AG20443 (cell line): ENCODE data around the gene FHDC1.

ENCODE experiments used
- DNase-seq: peaks from one replicate; pipeline ENCODE4 v3.0.0; 2012; ENCODE audit warnings: low spot score, mixed read lengths

FHDC1 gene

GRCh38 chr4:152957437-152958171 is 21.5 kb downstream of the FHDC1 start:
- DNase-seq = no peak

- no peak for DNase-seq
Measured at GRCh38 chr4:152959080-152959479, 23.0 kb downstream of the FHDC1 start.

DNA sequence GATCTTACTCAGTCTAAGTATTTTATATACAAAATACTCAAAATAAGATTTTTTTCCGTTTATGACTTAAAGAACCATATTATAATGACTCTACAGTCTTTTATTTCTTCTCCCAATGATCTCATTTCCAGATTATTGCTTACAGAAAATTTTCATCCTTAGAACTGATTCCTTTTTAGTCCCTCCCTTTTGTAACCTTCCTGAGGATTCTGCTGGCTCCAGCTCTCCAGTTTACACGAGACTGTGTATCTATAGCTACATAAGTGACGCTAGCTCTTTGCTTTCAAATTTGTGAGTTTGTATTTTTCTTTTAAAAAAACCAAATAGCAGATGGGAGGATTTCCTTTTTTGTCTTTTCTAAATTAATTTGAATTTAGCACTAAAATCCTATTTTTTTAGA is 24.0 kb downstream of the FHDC1 start:
- DNase-seq = no peak

- no peak for DNase-seq
Measured at GRCh38 chr4:152961014-152961772, 25.1 kb downstream of the FHDC1 start.

DNA sequence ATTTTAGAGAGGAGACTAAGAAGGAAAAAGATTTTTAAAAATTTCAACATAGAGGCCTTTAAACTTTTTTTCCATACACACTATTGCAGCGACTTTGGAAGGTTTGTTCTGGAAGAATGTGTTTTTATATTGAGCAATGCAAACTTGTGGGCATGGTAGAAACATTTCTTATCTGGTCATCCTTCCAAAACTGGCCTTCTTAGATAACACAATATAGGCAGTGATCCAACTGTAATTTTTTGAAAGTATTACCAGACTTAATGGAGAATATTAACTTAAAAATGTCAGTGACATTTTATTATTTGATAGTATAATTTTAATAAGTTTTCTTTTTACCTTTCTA is 25.6 kb downstream of the FHDC1 start:
- DNase-seq = no peak

- DNase-seq = no peak
Measured at GRCh38 chr4:152962150-152962549, 26.0 kb downstream of the FHDC1 start.

- no peak for DNase-seq
Measured at GRCh38 chr4:152964335-152964734, 28.2 kb downstream of the FHDC1 start.

- DNase-seq = no peak
Measured at GRCh38 chr4:152965611-152966010, 29.5 kb downstream of the FHDC1 start.

GRCh38 chr4:152967907-152968306 is 31.8 kb downstream of the FHDC1 start:
- no peak for DNase-seq

- peak; percentile 47 for DNase-seq
Measured at GRCh38 chr4:152968806-152969394, 32.8 kb downstream of the FHDC1 start.

DNA sequence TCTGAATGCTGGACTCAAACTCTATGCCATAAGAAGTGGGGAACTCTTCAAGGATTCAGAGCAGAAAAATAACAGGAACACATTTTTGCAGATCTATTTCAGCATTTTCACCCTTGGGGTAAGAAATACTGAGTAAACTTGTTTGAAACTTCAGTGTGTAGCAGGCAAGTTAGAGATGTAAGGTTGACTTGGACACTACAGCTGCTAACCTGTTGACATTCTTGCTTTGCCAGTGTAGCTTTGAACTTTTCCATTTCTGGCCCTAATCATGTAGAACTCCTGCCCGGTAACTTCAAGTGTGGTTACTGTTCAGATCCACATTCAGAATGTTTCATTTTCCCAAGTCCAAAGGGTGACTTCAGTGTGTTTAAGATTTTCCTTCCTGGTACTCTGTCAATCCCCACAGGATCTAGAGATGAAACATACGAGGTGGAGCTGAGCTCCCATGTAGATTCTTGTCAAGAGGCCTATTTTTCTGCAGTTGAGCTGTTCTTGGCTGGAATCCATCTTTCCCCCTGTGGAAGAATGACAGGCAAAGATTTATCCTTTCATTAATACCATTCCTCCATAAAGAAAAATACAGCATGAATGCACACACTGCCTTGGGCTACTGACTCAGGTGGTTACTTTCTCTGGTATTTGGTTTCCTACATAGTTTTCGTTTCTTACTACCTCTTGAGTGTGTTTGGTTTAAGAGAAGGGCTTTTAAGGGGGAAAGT is 34.1 kb downstream of the FHDC1 start:
- no peak for DNase-seq

DNA sequence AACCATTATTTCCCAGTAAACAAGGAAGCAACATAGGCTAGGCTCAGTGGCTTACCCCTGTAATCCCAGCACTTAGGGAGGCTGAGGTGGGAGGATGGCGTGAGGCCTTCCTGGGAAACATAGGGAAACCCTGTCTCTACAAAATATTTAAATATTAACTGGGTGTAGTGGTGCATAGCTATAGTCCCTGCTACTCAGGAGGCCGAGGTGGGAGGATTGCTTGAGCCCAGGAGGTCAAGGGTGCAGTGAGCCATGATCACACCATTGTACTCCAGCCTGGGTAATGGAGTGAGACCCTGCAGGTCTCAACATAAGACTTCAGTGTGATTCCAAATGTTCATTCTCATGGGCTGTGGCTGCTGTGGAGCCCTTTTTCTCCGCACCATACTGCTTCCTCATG is 34.9 kb downstream of the FHDC1 start:
- no peak for DNase-seq

DNA sequence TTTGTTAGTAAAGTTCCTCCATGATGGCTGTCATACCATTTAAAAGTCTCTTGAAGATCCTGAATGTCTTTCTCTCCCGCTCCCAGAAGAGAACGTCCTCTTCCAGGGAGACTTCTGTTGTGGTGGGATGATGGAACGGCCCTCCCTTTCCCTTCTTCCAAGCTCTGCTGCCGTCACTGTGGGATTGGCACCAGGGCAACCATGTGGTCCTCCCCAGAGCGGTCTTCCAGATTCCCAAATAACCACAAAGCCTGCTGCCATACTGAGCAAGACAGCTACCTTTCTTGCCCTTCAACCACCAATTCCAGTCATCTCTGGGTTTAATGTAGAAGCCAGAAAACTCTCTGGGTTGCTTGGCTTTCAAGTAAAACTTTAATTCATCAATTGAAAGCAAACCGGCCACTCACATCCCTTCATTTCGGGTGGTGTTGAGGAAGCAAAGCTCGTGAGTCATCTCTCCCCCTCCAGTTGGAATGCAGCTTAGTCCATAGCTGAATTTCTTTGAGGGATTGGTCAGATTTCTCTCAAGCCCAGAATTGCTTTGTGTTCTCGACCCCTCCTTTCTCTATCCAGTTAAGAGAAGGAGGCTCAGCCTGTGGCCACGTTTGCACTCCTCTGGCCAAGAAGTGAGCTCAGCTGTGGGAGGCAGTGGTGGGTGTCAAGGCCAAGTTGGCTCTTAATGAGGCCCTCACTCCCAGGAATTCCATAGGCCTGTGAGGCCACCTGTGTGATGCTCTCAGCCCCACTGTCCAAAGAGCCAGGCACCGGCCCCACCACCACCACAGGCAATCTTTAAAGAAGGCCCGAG is 36.9 kb downstream of the FHDC1 start:
- DNase-seq = peak; percentile 88

DNA sequence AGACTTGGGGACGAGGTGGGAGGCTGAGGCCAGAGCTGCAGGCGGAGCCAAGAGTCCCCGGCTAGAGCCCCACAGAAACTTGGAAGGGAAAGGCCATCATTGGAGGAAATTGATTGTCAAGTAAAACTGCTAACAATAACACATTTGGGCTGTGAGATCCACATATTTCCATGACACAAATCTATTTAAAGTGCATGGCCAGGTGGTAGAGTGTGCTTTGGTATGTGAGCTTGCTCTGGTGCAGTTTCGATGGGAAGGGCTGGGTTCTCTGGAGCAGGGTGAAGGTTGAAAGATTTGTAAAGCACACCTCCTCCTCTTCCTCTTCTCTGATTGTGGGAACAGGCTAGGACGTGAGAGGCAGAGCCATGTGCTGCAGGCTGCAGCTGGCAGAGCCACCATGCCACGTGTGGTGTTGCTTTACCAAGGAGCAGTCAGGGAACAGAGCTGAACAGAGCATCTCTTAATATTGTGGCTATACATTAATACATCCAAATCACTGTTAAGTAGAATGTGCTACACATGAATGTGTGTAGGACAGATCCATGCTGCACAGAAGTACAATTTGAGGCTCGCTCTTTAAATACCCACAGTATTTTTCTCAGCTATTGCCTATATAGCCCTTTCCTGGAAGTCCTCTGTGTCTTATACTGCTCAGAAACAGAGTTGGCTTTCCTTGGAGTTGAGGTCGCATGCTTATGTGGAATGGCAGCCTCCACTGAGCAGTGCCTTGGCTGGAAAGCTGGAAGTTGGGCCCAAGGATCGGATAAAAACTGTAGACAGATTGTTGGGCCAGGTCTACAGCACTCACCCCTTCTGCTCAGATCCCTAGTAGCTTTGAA is 37.7 kb downstream of the FHDC1 start:
- DNase-seq = no peak

DNA sequence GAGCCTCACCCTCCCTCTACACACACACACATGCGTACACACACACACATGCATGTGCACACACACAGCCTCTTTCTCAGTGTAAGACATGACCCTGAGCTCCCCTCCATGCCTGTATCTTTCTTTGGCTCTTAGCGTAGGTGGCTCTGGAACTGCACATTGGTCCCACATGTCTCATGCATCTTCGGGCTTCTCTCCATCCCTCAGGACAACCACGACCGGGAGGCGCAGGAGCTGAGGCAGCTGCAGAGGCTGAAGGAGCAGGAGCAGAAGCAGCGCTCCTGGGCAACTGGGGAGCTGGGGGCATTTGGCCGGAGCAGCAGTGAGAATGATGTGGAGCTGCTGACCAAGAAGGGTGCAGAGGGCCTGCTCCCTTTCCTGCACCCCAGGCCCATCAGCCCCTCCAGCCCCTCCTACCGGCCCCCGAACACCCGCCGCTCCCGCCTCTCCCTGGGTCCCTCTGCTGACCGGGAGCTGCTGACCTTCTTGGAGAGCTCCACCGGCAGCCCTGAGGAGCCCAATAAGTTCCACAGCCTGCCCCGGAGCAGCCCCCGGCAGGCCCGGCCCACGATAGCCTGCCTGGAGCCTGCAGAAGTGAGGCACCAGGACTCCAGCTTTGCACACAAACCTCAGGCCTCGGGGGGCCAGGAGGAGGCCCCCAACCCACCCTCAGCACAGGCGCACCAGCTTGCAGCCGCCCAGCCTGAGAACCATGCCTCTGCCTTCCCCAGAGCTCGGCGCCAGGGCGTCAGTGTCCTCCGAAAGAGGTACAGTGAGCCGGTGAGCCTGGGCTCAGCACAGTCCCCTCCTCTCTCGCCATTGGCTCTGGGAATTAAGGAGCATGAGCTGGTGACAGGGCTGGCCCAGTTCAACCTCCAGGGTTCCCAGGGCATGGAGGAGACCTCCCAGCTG is 38.6 kb downstream of the FHDC1 start:
- DNase-seq = no peak

DNA sequence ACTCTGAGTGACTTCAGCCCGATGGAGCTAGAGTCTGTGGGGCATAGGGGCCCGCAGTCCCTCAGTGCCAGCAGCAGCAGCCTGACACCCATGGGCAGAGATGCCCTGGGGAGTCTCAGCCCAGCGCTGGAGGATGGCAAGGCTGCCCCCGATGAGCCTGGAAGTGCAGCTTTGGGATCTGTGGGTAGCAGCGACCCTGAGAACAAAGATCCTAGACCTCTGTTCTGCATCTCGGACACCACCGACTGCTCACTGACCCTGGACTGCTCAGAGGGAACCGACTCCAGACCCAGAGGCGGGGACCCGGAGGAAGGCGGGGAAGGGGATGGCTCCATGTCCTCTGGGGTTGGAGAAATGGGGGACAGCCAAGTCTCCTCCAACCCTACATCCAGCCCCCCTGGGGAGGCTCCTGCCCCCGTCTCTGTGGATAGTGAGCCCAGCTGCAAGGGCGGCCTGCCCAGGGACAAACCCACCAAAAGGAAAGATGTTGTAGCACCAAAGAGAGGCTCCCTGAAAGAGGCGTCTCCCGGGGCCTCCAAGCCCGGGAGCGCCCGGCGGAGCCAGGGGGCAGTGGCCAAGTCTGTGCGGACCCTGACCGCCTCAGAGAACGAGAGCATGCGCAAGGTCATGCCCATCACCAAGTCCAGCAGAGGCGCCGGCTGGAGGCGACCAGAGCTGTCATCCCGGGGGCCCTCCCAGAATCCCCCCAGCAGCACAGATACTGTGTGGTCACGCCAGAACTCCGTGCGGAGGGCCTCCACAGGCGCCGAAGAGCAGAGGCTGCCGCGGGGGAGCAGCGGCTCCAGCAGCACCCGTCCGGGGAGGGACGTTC is 39.5 kb downstream of the FHDC1 start:
- no peak for DNase-seq

- no peak for DNase-seq
Measured at GRCh38 chr4:152976212-152976761, 40.2 kb downstream of the FHDC1 start.

DNA sequence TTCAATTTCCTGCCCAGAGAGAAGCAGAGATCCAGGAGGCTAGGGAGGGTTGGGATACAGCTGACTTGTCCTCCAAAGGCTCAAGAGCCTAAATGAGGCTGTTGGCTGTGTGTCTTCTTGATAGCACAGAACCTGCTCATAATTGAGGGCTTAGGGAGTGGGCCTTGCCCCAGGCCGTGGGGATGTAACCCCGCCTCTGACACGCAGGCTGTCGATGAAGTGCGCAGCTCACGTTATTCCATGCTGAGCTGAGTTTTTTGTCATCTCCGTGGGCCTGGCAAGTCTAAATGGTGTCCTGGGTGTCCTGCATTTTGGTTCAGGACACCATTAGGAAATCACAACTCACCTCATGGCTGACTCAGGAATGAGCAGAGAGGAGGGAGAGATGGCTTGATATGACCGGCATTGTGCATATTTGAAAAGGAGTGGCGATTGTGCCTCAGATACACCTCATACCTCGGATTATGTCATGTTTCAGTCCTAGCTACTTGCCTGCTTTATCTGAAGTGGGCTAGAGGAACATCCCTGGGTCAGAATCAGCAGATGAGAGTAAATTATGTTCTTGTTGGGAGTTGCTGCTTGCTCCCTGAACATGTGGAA is 43.7 kb downstream of the FHDC1 start:
- no peak for DNase-seq
